A549 treated with AZD2906 at 1 μM for 4 hours (cell line): ENCODE measurements around the gene PEA15. TPM values are rescaled to one million over a fixed set of nuclear protein-coding genes. Genes with fewer than 3 reads are reported as not detected.

ENCODE experiments used
- total RNA-seq: library from RNA; stranded (reverse); fragments of 200-300 nt; extraction: Qiagen RNA extraction; gene quantifications from 5 replicates; pipeline ENCODE4 v1.2.3, GENCODE V29; 2022

PEA15 gene
- 176 to 201 TPM (median 182 TPM) in 5 replicates for total RNA-seq

GRCh38 chr1:160205242-160206035 is at the start of gene PEA15:
Gene PEA15 (plus strand): TSS chr1:160205384. CDS start chr1:160211545, 6,161 bp downstream.

GRCh38 chr1:160189649-160190625 is 15.2 kb upstream of the PEA15 start, which contains the start of gene CASQ1:
Gene CASQ1 (plus strand): TSS chr1:160190575. CDS start chr1:160190752, 177 bp downstream.

GRCh38 chr1:160261893-160262794 is 57.0 kb downstream of the PEA15 start, which contains the start of gene DCAF8:
Gene DCAF8 (minus strand): TSS chr1:160262549. CDS start chr1:160244008, 18,541 bp downstream.

Other genes starting within 250 kb of the PEA15 start
- 3.8 to 5.1 TPM (median 4.3 TPM) in 5 replicates for gene PIGM, start 173.4 kb upstream of the PEA15 start, total RNA-seq
- gene KCNJ10, start 135.2 kb upstream of the PEA15 start, total RNA-seq: not detected in 5 replicates
- gene KCNJ9, start 123.8 kb upstream of the PEA15 start, total RNA-seq: not detected in 5 replicates
- gene IGSF8, start 106.8 kb upstream of the PEA15 start, total RNA-seq: 6.8 to 10.2 TPM (median 9.4 TPM) in 5 replicates
- gene ATP1A2, start 89.6 kb upstream of the PEA15 start, total RNA-seq: 0.08 to 0.19 TPM (median 0.15 TPM) in 5 replicates
- gene ATP1A4, start 53.8 kb upstream of the PEA15 start, total RNA-seq: 0.07 TPM in 1 of 5 replicates, not detected in the others
- 0.03 to 0.10 TPM in 2 of 5 replicates, not detected in the others for gene CASQ1, start 14.8 kb upstream of the PEA15 start, total RNA-seq
- 42.0 to 49.2 TPM (median 46.5 TPM) in 5 replicates for gene DCAF8, start 57.2 kb downstream of the PEA15 start, total RNA-seq
- 19.2 to 25.9 TPM (median 23.1 TPM) in 5 replicates for gene PEX19, start 79.7 kb downstream of the PEA15 start, total RNA-seq
- 74.9 to 101 TPM (median 78.0 TPM) in 5 replicates for gene COPA, start 137.9 kb downstream of the PEA15 start, total RNA-seq
- gene NCSTN, start 138.0 kb downstream of the PEA15 start, total RNA-seq: 39.1 to 48.5 TPM (median 45.8 TPM) in 5 replicates
- 0.32 to 0.71 TPM (median 0.40 TPM) in 5 replicates for gene NHLH1, start 161.7 kb downstream of the PEA15 start, total RNA-seq
- 0.46 to 0.98 TPM (median 0.71 TPM) in 5 replicates for gene VANGL2, start 195.2 kb downstream of the PEA15 start, total RNA-seq